ENCODE data around the gene FGD2.

Gene FGD2

DNA sequence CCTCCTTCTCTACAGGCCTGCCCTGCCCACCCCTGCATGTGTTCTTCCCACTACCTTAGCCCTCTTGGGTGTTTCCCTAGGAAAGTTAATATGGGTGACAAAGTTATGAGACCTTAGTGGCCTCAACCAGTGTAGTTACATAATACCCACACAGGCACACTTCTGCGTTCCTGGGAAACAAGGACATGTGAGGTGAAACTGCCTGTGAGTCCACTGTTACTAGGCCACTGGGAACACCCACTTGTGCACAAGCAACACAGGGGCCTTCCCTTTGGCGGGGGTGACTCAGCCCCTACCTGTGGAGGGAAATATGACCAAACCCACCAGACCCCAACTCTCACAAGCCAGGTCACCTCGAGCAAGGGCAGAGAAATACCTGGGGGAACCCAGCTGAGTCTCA lies 38.2 kb upstream of the FGD2 start:
- no peak overlapping the region for H3K4me3 ChIP-seq (ENCODE audit: control insufficient read depth, low read depth, low read length)
- TF ChIP-seq, protein P1, sequence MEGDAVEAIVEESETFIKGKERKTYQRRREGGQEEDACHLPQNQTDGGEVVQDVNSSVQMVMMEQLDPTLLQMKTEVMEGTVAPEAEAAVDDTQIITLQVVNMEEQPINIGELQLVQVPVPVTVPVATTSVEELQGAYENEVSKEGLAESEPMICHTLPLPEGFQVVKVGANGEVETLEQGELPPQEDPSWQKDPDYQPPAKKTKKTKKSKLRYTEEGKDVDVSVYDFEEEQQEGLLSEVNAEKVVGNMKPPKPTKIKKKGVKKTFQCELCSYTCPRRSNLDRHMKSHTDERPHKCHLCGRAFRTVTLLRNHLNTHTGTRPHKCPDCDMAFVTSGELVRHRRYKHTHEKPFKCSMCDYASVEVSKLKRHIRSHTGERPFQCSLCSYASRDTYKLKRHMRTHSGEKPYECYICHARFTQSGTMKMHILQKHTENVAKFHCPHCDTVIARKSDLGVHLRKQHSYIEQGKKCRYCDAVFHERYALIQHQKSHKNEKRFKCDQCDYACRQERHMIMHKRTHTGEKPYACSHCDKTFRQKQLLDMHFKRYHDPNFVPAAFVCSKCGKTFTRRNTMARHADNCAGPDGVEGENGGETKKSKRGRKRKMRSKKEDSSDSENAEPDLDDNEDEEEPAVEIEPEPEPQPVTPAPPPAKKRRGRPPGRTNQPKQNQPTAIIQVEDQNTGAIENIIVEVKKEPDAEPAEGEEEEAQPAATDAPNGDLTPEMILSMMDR (IDR thresholded peaks at IDR 0.05; ENCODE audit: control insufficient read depth, insufficient read depth, low read depth, low read length, missing control alignments): no peak
- no peak for DNase-seq (ENCODE audit: low read depth)

DNA sequence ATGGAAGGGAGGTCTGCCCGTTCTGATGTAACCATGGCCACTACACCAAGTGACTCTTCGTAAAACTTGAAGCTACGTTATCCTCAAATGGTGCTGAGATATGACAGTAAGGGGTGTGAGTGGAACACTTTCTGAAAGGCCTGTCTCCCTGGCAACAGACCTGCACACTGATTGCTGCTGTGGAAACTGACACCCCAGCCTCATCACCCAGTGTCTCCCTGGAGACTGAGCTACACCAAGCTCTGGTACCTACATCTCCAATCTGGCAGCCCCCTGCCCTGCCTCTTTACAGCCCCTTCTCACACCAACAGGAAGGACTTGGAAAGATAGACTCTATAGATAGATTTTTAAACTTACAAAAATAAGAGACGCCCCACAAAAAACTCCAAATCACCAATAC lies 37.7 kb upstream of the FGD2 start:
- no peak overlapping the region for H3K4me3 ChIP-seq (ENCODE audit: control insufficient read depth, low read depth, low read length)
- TF ChIP-seq, protein P1 (IDR thresholded peaks at IDR 0.05; ENCODE audit: control insufficient read depth, insufficient read depth, low read depth, low read length, missing control alignments): no peak
- DNase-seq (ENCODE audit: low read depth): no peak

DNA sequence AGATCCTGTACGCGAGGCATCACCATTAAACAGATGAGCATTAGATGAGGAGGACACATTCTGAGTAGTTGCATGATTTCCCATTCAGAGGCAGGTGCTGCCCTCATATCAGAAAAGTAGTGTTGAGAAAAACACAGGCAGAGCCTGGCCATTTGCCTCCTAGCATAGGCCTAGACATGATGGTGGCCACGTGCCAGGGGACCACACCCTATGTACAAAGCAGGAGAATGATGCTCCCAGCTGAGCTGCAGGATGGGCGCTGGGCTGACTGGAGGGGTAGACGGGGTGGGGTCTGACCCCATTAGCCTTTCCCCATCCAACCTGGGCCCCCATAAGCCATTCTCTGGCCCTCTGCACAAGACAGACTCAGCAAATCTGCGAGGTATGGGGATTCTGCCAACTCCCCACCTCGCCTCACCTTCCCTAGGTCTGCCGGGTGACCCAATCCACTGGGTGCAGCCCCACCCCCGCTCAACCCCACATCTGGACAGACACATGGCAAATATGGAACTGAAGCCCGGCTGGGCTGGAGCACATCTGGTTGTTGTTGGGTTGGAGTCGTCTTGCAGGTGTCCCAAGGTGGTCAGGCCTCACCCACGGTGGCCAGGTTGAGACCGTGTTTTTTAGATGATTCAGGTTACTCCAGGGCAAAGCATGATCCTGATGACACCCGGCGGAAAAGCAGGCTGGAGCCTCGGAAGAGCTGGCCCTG lies 37.0 kb upstream of the FGD2 start:
- DNase-seq (ENCODE audit: low read depth): no peak
- TF ChIP-seq, protein P1 (IDR thresholded peaks at IDR 0.05; ENCODE audit: control insufficient read depth, insufficient read depth, low read depth, low read length, missing control alignments): no peak
- no peak overlapping the region for H3K4me3 ChIP-seq (ENCODE audit: control insufficient read depth, low read depth, low read length)

DNA sequence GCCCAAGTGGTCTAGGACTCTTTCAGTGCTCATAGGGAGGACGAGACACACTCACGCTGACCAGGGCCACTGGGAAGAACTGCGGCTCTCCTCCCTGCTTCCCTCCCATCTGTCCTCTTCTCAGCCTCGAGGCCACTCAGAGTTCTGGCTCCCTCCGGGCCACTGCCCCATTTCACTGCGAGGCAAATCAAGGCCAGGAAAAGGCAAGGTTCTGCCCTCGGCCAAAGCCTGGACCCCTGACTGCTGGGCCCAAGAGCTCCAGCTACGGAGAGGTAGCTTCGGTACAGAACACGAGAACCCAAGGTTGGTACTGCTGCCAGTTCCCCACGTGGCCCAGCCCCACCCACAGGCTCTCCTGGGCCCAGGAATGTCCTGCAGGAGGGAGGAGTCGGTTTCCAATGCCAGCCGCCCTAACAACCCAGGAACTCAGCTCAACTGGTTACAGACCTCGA lies 36.2 kb upstream of the FGD2 start:
- TF ChIP-seq, protein P1 (IDR thresholded peaks at IDR 0.05; ENCODE audit: control insufficient read depth, insufficient read depth, low read depth, low read length, missing control alignments): no peak
- DNase-seq (ENCODE audit: low read depth): no peak
- no peak overlapping the region for H3K4me3 ChIP-seq (ENCODE audit: control insufficient read depth, low read depth, low read length)

DNA sequence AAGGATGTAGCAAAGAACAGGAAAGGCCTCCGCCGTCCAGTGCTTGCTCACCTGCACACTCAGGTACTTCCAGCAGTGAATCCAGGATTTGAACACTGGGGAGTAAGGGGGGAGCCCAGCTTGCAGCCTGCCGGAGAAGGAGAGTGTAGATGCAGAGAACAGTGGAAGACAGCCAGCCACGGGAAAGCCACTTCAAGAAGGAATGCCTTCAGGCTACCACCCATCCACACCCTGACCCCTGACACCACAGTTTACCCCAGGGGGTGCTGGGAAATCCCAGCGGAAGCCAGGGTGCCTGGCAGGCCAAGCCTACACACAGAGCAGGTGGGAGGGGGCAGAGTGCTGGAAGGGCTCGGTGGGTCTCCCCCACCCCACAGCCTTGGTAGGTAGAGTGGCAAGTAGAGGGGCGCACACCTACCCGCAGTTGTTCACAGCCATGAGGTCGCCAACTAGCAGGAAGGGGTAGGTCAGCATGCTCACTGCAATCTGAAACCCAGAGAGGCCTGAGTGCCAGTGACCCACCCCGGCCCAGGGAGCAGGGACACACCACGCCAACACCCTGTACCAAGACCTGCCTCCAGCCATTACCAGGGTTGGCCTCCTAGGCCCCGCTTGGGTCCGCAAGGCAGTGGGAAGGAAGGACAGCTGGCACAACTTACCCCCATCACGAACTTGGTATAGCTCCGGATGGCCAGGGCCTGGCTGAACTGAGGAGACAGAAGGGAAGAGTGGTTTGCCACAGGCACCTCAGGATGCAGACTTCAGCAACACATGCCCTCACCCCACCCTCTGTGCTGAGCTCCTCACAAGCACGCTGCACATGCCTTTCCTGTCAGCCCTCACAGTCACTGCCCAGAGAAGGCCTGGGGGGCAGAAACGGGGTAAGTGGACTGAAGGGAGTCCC lies 35.2 kb upstream of the FGD2 start:
- TF ChIP-seq, protein P1 (IDR thresholded peaks at IDR 0.05; ENCODE audit: control insufficient read depth, insufficient read depth, low read depth, low read length, missing control alignments): no peak
- H3K4me3 ChIP-seq (ENCODE audit: control insufficient read depth, low read depth, low read length): no peak overlapping the region

DNA sequence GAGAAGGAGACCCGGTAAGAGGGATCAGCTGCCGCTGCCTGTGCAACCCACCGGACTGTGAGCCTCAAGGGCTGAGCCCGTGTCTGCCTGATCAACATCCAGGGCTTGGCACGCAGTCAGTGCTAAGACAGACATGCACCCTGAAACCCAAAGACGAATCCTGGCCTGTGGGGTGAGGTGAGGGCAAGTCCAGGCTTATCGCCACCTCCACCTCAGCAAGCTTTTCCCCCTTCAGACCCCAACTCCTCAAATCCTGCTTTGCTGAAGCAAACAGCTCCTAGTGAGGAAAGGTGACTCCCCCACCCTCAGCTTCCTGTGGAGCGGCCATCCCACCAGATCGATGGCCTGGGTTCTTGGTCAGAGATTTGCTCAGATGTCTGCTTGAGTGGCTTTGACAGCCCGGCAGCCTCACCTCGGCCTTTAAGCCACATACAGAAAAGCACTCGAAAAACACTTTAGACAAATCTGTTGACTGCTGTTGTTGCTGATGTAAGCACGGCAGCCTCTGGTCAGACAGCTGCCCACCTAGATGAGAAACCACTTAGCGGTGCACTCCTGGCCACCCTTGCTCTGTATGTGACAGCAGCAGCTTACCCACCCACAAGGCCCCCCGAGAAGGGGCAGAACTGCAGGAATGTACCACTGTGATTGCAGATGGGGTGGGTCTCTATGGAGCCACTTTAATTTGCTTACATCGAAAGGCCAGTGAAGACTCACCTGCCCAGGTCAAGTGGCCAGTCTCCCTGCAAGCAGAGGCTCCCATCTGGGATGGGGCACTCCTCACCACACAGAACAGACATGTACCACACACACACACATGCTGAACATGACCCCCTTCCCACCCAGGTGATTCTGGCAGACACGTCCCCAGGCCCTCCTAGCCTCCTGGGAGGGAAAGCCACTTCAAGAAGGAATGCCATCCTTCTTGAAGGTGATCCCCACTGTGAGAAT lies 34.3 kb upstream of the FGD2 start:
- no peak overlapping the region for H3K4me3 ChIP-seq (ENCODE audit: control insufficient read depth, low read depth, low read length)
- DNase-seq (ENCODE audit: low read depth): no peak
- TF ChIP-seq, protein P1 (IDR thresholded peaks at IDR 0.05; ENCODE audit: control insufficient read depth, insufficient read depth, low read depth, low read length, missing control alignments): no peak

More for the DNA sequence above, 35.2 kb upstream of the FGD2 start:
- no peak for DNase-seq (ENCODE audit: low read depth)

All from AG09309 (cell line).